H1 (cell line): ENCODE measurements around the gene SLC5A10. TPM values are rescaled to one million over a fixed set of nuclear protein-coding genes. Genes with fewer than 3 reads are reported as not detected.
A peak's percentile ranks its signal among the peaks of the same experiment; 100 is the strongest.

ENCODE experiments used
- BCL11A ChIP-seq, 2 experiments: IDR thresholded peaks; one replicate each; pipeline ENCODE4 v1.6.1; 2011; ENCODE audit warnings: low read depth in 2 of 2, low read length in 2 of 2, mild to moderate bottlenecking in 2 of 2
- CBX8 ChIP-seq: fragments of 300-800, 300-1000 bp; sonication (generic); IDR thresholded peaks from 2 replicates; pipeline ENCODE4 v1.7.1; 2016; ENCODE audit warnings: low read depth, low read length, borderline replicate concordance
- CHD7 ChIP-seq: fragments of 300-600 bp; sonication (generic); IDR thresholded peaks from 2 replicates; pipeline ENCODE4 v1.7.1; 2012; ENCODE audit warnings: low read length, moderate library complexity, mild to moderate bottlenecking, inconsistent platforms; ENCODE audit not compliant: insufficient replicate concordance
- EZH2 ChIP-seq: fragments of 200-600 bp; sonication (generic); IDR thresholded peaks from 2 replicates; pipeline ENCODE4 v1.7.1; 2012; ENCODE audit warnings: low read depth, mild to moderate bottlenecking, moderate library complexity, low read length, inconsistent platforms; ENCODE audit not compliant: severe bottlenecking
- GABPA ChIP-seq: IDR thresholded peaks from 2 replicates; pipeline ENCODE4 v1.6.1; 2011; ENCODE audit warnings: mild to moderate bottlenecking, low read length, moderate library complexity, borderline replicate concordance; ENCODE audit not compliant: insufficient read depth
- MAFK ChIP-seq: IDR thresholded peaks from 2 replicates; pipeline ENCODE4 v1.6.1; 2012; ENCODE audit warnings: low read depth, mild to moderate bottlenecking, improper control_type of control experiment, low read length
- RFX5 ChIP-seq: IDR thresholded peaks from 2 replicates; pipeline ENCODE4 v1.6.1; 2011; ENCODE audit warnings: low read depth, low read length, improper control_type of control experiment, borderline replicate concordance
- RNF2 ChIP-seq: fragments of 200-900, 300-1000 bp; sonication (generic); IDR thresholded peaks from 2 replicates; pipeline ENCODE4 v1.7.1; 2016; ENCODE audit warnings: borderline replicate concordance, low read depth, mild to moderate bottlenecking, antibody characterized with exemption, low read length; ENCODE audit not compliant: poor library complexity, severe bottlenecking; ENCODE audit errors: missing control alignments
- SIX5 ChIP-seq: IDR thresholded peaks from 2 replicates; pipeline ENCODE4 v1.6.1; 2011; ENCODE audit warnings: mild to moderate bottlenecking, low read depth, low read length
- polyA plus RNA-seq, 7 experiments: library from polyadenylated mRNA; depleted of rRNA in 3 of 7; stranded (reverse) in 5 of 7; unstranded in 2 of 7; fragments of >200 nt in 5 of 7; fragments of 200-250 nt in 2 of 7; gene quantifications; 1 replicate in 5 of 7; 2 replicates in 1 of 7; 4 replicates in 1 of 7; pipeline versions ENCODE4 v1.2.1 to v1.2.3, GENCODE V29; 2011 to 2013; ENCODE audit warnings: missing spikeins in 2 of 7, mixed read lengths in 2 of 7
- total RNA-seq: library from RNA; stranded (reverse); fragmentation: NEBNext Ultra II Directional; extraction: Animal tissue kit (Norgen Biotek cat#: 25700); gene quantifications from 2 replicates; pipeline ENCODE4 v1.2.1, GENCODE V29; 2021

Gene SLC5A10
- total and polyA plus RNA-seq, 2 of the 8 experiments (the other 6 are each of a cell fraction or from before 2014, with no cell fraction given) = 0.05 to 0.11 TPM

- TF ChIP-seq CHD7 = no peak
- no peak for TF ChIP-seq SIX5
- TF ChIP-seq RFX5 = no peak
- TF ChIP-seq MAFK = no peak
- no peak for TF ChIP-seq EZH2
- no peak for TF ChIP-seq BCL11A (IDR thresholded peaks at IDR 0.05; ENCODE audit: low read depth in 2 of 2, low read length in 2 of 2)
- peak; percentile 68; the same call in 1 of the 2 replicates for TF ChIP-seq GABPA
- TF ChIP-seq RNF2 = no peak
- no peak for TF ChIP-seq CBX8
Observed at GRCh38 chr17:18960803-18961511, 9.0 kb downstream of the SLC5A10 start (continued).
